AG09309 (cell line): ENCODE data around the gene SOX8.

Experiments
- DNase-seq: peaks from one replicate; pipeline ENCODE4 v3.0.0-alpha.2; 2010; ENCODE audit warnings: low read depth
- H3K4me3 ChIP-seq: 2 replicates; pipeline ENCODE4 v1.5.1; 2011; ENCODE audit warnings: mild to moderate bottlenecking, low read depth, low read length, moderate library complexity; ENCODE audit not compliant: control insufficient read depth
- CTCF ChIP-seq: IDR thresholded peaks from 2 replicates; pipeline ENCODE4 v1.5.1; 2011; ENCODE audit warnings: mild to moderate bottlenecking, low read depth, low read length, inconsistent platforms; ENCODE audit not compliant: insufficient read depth, control insufficient read depth; ENCODE audit errors: missing control alignments

SOX8 gene

DNA sequence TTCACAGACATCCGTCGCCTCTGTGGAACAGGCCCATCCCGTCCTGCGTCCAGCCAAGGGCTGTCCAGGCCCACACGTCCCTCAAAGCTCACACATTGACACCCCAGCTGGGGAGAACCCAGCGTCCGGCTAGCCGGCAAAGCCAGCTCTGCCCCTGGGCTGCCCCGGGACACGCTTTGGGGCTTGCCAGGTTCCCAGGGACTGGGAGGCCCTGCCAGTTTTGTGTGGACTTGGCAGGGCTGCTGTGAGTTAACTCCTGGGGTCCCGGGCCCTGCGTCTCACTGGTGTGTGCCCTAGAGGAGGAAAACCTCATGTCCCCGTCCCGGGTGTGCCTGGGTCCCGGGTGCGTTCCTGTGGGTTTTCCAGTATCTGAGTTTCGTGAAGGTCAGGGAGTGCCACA is 6.3 kb downstream of the SOX8 start:
- DNase-seq, result no peak
- no peak for TF ChIP-seq CTCF
- H3K4me3 ChIP-seq, result no peak overlapping the region

- DNase-seq, result no peak
- TF ChIP-seq CTCF, result no peak
These were observed 7.1 kb downstream of the SOX8 start for GRCh38 chr16:988471-989353.

GRCh38 chr16:989354-989814 is 7.8 kb downstream of the SOX8 start:
- DNase-seq, result no peak
- no peak overlapping the region for H3K4me3 ChIP-seq
- no peak for TF ChIP-seq CTCF

More at GRCh38 chr16:988471-989353, 7.1 kb downstream of the SOX8 start:
- no peak overlapping the region for H3K4me3 ChIP-seq

GRCh38 chr16:990516-991291 is 9.1 kb downstream of the SOX8 start:
- no peak for DNase-seq
- TF ChIP-seq CTCF, result no peak
- no peak overlapping the region for H3K4me3 ChIP-seq

- DNase-seq, result no peak
- TF ChIP-seq CTCF, result no peak
- no peak overlapping the region for H3K4me3 ChIP-seq
These were observed 9.8 kb downstream of the SOX8 start for GRCh38 chr16:991345-991744.

DNA sequence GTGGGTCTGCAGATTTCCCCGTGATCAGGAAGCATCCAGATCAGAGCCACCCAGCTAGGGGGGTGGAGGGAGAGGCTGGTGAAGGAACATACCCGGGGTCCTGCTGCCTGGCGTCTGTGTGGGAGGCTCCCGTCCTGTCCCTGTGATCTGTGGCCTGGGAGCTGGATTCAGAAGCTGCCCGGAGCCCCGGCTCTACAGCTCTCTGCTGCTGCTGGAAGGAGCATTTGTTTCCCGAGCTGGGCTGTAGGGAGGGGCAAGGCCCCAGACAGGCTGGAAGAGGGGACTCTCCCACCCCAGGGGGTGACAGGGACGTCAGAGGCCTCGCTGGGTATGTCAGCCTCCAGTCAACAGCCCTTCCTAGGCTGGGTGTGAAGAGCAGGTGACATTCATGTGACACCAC is 10.2 kb downstream of the SOX8 start:
- DNase-seq, result no peak
- no peak overlapping the region for H3K4me3 ChIP-seq
- TF ChIP-seq CTCF, result no peak
